HCT116 (cell line): ENCODE measurements around the gene TARS3. TPM values are rescaled to one million over a fixed set of nuclear protein-coding genes. Genes with fewer than 3 reads are reported as not detected.
A peak's percentile ranks its signal among the peaks of the same experiment; 100 is the strongest.

Source experiments
- ATAC-seq: fragments of 200-7000 bp; cut with Tn5 transposase; 2 replicates; pipeline ENCODE4 v1.9.1; 2020; ENCODE audit warnings: mild to moderate bottlenecking, moderate library complexity
- BruUV-seq: library from RNA; stranded (reverse); fragments of 400-500 nt; replicated peaks from 2 replicates; lab custom pipeline; 2021; lab: Mats Ljungman, UMichigan
- CTCF ChIA-PET: fragments of 300-600 bp; sonication (Branson Sonifier 250); formaldehyde crosslinking; loops from one replicate; lab custom pipeline; 2021; ENCODE audit warnings: antibody characterized with exemption; lab: Charles Lee
- POLR2A ChIA-PET: fragments of 300-600, 350-600 bp; sonication (Branson Sonifier 250); formaldehyde crosslinking; loops from one replicate; lab custom pipeline; 2021; ENCODE audit warnings: antibody characterized with exemption; lab: Charles Lee
- RAD21 ChIA-PET, 2 experiments: fragments of 300-600 bp; sonication (Branson Sonifier 250); formaldehyde crosslinking; loops; one replicate each; lab custom pipeline; 2023; ENCODE audit warnings: low total read pairs in 2 of 2; ENCODE audit not compliant: uncharacterized antibody in 2 of 2, unreplicated experiment in 2 of 2, low non-redundant PET in 1 of 2; lab: Charles Lee
- DNase-seq: peaks from one replicate; pipeline ENCODE4 v3.0.0-alpha.2; 2010; ENCODE audit warnings: low read depth, low spot score
- H2AFZ ChIP-seq: fragments of 200-600 bp; shearing (Covaris generic), sonication (generic); 2 replicates; pipeline ENCODE4 v1.6.1; 2017; ENCODE audit warnings: low read depth, mixed run types, mixed read lengths, antibody characterized with exemption, low read length; ENCODE audit not compliant: poor library complexity, severe bottlenecking
- H3K27ac ChIP-seq: 2 replicates; pipeline ENCODE4 v1.5.1; 2012; ENCODE audit warnings: low read depth, low read length
- H3K27me3 ChIP-seq: fragments of 200-600 bp; sonication (generic); 2 replicates; pipeline ENCODE4 v1.6.1; 2016; ENCODE audit warnings: mixed run types, low read length, mixed read lengths; ENCODE audit not compliant: insufficient read depth
- H3K36me3 ChIP-seq, 2 experiments: fragments of 200-500 bp in 1 of 2; fragments of 200-600 bp in 1 of 2; sonication (Bioruptor generic) in 1 of 2; sonication (generic) in 1 of 2; 2 replicates each; pipeline versions ENCODE4 v1.5.1 to v1.6.1; 2014 to 2016; ENCODE audit warnings: low read length in 2 of 2, inconsistent platforms in 1 of 2, mixed read lengths in 1 of 2, mixed run types in 1 of 2; ENCODE audit not compliant: insufficient read depth in 2 of 2, control insufficient read depth in 1 of 2
- H3K4me1 ChIP-seq, 2 experiments: fragments of 200-600 bp in 1 of 2; sonication (generic) in 1 of 2; 2 replicates each; pipeline versions ENCODE4 v1.5.1 to v1.6.1; 2012 to 2017; ENCODE audit warnings: low read length in 2 of 2, inconsistent platforms in 1 of 2, mild to moderate bottlenecking in 1 of 2, mixed read lengths in 1 of 2, mixed run types in 1 of 2, moderate library complexity in 1 of 2; ENCODE audit not compliant: insufficient read depth in 2 of 2, control insufficient read depth in 1 of 2
- H3K4me2 ChIP-seq: fragments of 200-600 bp; sonication (generic); 2 replicates; pipeline ENCODE4 v1.6.1; 2017; ENCODE audit warnings: mixed run types, low read length, mixed read lengths
- H3K4me3 ChIP-seq, 2 experiments: fragments of 200-600 bp in 1 of 2; sonication (generic) in 1 of 2; replicated peaks in 1 of 2; 2 replicates each; pipeline ENCODE4 v1.5.1; 2011 to 2016; ENCODE audit warnings: low read length in 2 of 2, control low read depth in 1 of 2, low read depth in 1 of 2, mild to moderate bottlenecking in 1 of 2, mixed read lengths in 1 of 2, mixed run types in 1 of 2
- H3K79me2 ChIP-seq: fragments of 200-600 bp; sonication (generic); 2 replicates; pipeline ENCODE4 v1.6.1; 2017; ENCODE audit warnings: mild to moderate bottlenecking, mixed run types, low read length, moderate library complexity, mixed read lengths; ENCODE audit not compliant: insufficient read depth
- H3K9ac ChIP-seq: fragments of 200-600 bp; sonication (generic); 2 replicates; pipeline ENCODE4 v1.6.1; 2016; ENCODE audit warnings: low read length, mixed read lengths
- H3K9me2 ChIP-seq: fragments of 200-600 bp; sonication (generic), shearing (Covaris generic); 2 replicates; pipeline ENCODE4 v1.6.1; 2017; ENCODE audit warnings: mixed run types, mild to moderate bottlenecking, moderate library complexity; ENCODE audit not compliant: insufficient read depth
- H3K9me3 ChIP-seq, 2 experiments: fragments of 200-500 bp in 1 of 2; fragments of 200-600 bp in 1 of 2; sonication (Bioruptor generic) in 1 of 2; sonication (generic) in 1 of 2; 2 replicates each; pipeline ENCODE4 v1.6.1; 2014 to 2017; ENCODE audit warnings: low read length in 2 of 2, mixed read lengths in 2 of 2, inconsistent platforms in 1 of 2, low read depth in 1 of 2, mild to moderate bottlenecking in 1 of 2, mixed run types in 1 of 2, moderate library complexity in 1 of 2; ENCODE audit not compliant: control insufficient read depth in 1 of 2, insufficient read depth in 1 of 2
- H4K20me1 ChIP-seq: fragments of 200-600 bp; sonication (generic), shearing (Covaris generic); 2 replicates; pipeline ENCODE4 v1.6.1; 2017; ENCODE audit warnings: mixed run types, mild to moderate bottlenecking, moderate library complexity; ENCODE audit not compliant: insufficient read depth
- EGR1 ChIP-seq: IDR thresholded peaks from 2 replicates; pipeline ENCODE4 v1.6.1; 2012; ENCODE audit warnings: low read depth
- EZH2phosphoT487 ChIP-seq: fragments of 200-600 bp; IDR thresholded peaks from 2 replicates; pipeline ENCODE4 v1.6.1; 2018; ENCODE audit warnings: antibody characterized with exemption, borderline replicate concordance
- POLR2AphosphoS5 ChIP-seq: IDR thresholded peaks from 2 replicates; pipeline ENCODE4 v1.6.1; 2011; ENCODE audit warnings: mild to moderate bottlenecking, low read depth, low read length, moderate library complexity
- SIN3A ChIP-seq: IDR thresholded peaks from 2 replicates; pipeline ENCODE4 v1.6.1; 2012; ENCODE audit warnings: low read depth
- ZBTB33 ChIP-seq: IDR thresholded peaks from 2 replicates; pipeline ENCODE4 v1.6.1; 2011; ENCODE audit warnings: mild to moderate bottlenecking, low read length, moderate library complexity; ENCODE audit not compliant: insufficient replicate concordance; ENCODE audit errors: extremely low read depth
- ZFX ChIP-seq: fragments of 450-650 bp; IDR thresholded peaks from 2 replicates; pipeline ENCODE4 v1.6.1; 2017
- intact Hi-C: fragments of 100-400 bp; cut with micrococcal nuclease; formaldehyde crosslinking; loops from 2 replicates; pipeline ENCODE4 v1.10.0; 2022
- total RNA-seq: library from RNA; stranded (reverse); gene quantifications from one replicate; pipeline ENCODE4 v1.2.1, GENCODE V29; 2021; ENCODE audit not compliant: unreplicated experiment

Gene TARS3
- total RNA-seq, 1 experiment from 2014 or later = 11.1 TPM

- POLR2A ChIA-PET = interaction anchor here (0.9 to 1.4 kb wide), 2 partner anchors 10 to 30 kb away, joined by 3 to 4 read pairs; no protein-coding TSS in a partner anchor
- peaks cover 0 to 7% of the 10 kb centered on the region in 2 experiments; a peak in 3 of 4 replicates for H3K36me3 ChIP-seq
- TSS peak; percentile 57 for BruUV-seq
- DNase-seq = no peak
- TF ChIP-seq SIN3A (no peak), ZBTB33 (no peak), EZH2phosphoT487 (no peak), EGR1 (no peak), POLR2AphosphoS5 (no peak), ZFX (no peak)
- TF ChIP-seq, all 23 proteins: peak for 0
- H2AFZ ChIP-seq = no peak overlapping the region
- peak overlapping the region; percentile 54 to 67 for H3K4me3 ChIP-seq
- RAD21 ChIA-PET = no interaction called here
- H3K9me3 ChIP-seq = no peaks in the 10 kb centered on the region
- peak overlapping the region; percentile 73 for H3K4me2 ChIP-seq
- H3K79me2 ChIP-seq = no peaks in the 10 kb centered on the region
- intact Hi-C loops = loop anchor here (10.0 kb wide), 1 partner anchor 389 kb away; no protein-coding TSS in a partner anchor
- peaks cover 8 to 10% of the 10 kb centered on the region in 2 experiments; a peak in 3 of 4 replicates for H3K4me1 ChIP-seq
- H3K9ac ChIP-seq = peak overlapping the region; percentile 63
- no peaks in the 10 kb centered on the region for H3K27me3 ChIP-seq
- no peaks in the 10 kb centered on the region for H4K20me1 ChIP-seq
- peak overlapping the region; percentile 69 for H3K27ac ChIP-seq
- CTCF ChIA-PET = no interaction called here
- ATAC-seq = no peak
- no peaks in the 10 kb centered on the region for H3K9me2 ChIP-seq
Measured at GRCh38 chr15:101723171-101723873, 951 bp downstream of the TARS3 start.
